ENCODE measurements around the gene TES.

DNA sequence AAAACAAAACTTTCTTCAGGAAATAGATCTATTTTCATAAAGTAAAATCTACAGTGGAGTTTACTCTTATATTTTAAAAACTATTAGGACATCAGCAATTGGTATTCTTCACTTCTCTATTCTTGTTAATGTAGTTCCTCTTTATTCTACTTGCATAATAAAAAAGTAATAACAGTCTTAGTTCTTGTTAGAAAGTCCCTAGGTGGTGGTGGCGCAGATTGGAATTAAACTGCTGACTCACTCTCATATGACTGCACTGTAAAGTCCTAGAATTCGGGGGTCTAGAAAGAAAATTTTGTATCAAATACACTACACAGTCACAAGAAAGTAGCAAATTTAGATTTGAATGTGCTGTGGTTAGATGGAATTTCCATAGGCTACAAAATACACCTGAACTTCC is 44.6 kb upstream of the TES start:
- no peak for TF ChIP-seq EZH2phosphoT487 (IDR thresholded peaks at IDR 0.05; ENCODE audit: low read depth)
- TF ChIP-seq, protein P1, sequence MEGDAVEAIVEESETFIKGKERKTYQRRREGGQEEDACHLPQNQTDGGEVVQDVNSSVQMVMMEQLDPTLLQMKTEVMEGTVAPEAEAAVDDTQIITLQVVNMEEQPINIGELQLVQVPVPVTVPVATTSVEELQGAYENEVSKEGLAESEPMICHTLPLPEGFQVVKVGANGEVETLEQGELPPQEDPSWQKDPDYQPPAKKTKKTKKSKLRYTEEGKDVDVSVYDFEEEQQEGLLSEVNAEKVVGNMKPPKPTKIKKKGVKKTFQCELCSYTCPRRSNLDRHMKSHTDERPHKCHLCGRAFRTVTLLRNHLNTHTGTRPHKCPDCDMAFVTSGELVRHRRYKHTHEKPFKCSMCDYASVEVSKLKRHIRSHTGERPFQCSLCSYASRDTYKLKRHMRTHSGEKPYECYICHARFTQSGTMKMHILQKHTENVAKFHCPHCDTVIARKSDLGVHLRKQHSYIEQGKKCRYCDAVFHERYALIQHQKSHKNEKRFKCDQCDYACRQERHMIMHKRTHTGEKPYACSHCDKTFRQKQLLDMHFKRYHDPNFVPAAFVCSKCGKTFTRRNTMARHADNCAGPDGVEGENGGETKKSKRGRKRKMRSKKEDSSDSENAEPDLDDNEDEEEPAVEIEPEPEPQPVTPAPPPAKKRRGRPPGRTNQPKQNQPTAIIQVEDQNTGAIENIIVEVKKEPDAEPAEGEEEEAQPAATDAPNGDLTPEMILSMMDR (IDR thresholded peaks at IDR 0.05; ENCODE audit: low read depth, low read length) = no peak
